ENCODE results near the gene MB. TPM values are rescaled to one million over a fixed set of nuclear protein-coding genes. Genes with fewer than 3 reads are reported as not detected.

Gene MB
- total RNA-seq, 1 experiment from 2014 or later: 0.77 TPM

GRCh38 chr22:35596821-35597220 lies 20.3 kb downstream of the MB start:
- Mint-ChIP-seq H3K9me3 (ENCODE audit: unreplicated experiment) (no peaks in the 10 kb centered on the region), H3K27ac (ENCODE audit: unreplicated experiment) (no peak overlapping the region), H3K4me1 (ENCODE audit: low read depth, unreplicated experiment) (peaks cover 18% of the 10 kb centered on the region), H3K36me3 (ENCODE audit: insufficient read depth, unreplicated experiment) (no peaks in the 10 kb centered on the region), H3K27me3 (ENCODE audit: insufficient read depth, unreplicated experiment) (no peaks in the 10 kb centered on the region), H3K4me3 (ENCODE audit: unreplicated experiment) (no peak overlapping the region)
- H3K9me3 ChIP-seq: no peaks in the 10 kb centered on the region
- POLR2A ChIA-PET: no interaction called here
- H3K4me3 ChIP-seq (ENCODE audit: low read depth, low read length): no peak overlapping the region
- DNase-seq: no peak
- BruUV-seq (replicated peaks): no TSS peak
- TF ChIP-seq CTCF (IDR thresholded peaks at IDR 0.05; ENCODE audit: insufficient read depth in 1 of 2, low read depth in 1 of 2, low read length in 1 of 2, severe bottlenecking in 1 of 2, unreplicated experiment in 1 of 2): no peak
- H3K27me3 ChIP-seq (replicated peaks; ENCODE audit: control insufficient read depth, insufficient read depth, low read length): no peaks in the 10 kb centered on the region
- intact Hi-C loops (cut with micrococcal nuclease; ENCODE audit: unreplicated experiment): no loop called here
- peaks cover 11% of the 10 kb centered on the region for H3K4me1 ChIP-seq
- CTCF ChIA-PET: interaction anchor here (1.0 kb wide), 1 partner anchor 10 kb away, joined by 5 read pairs; no protein-coding TSS in a partner anchor
- no peaks in the 10 kb centered on the region for H3K36me3 ChIP-seq (ENCODE audit: control insufficient read depth, insufficient read depth, low read length)

DNA sequence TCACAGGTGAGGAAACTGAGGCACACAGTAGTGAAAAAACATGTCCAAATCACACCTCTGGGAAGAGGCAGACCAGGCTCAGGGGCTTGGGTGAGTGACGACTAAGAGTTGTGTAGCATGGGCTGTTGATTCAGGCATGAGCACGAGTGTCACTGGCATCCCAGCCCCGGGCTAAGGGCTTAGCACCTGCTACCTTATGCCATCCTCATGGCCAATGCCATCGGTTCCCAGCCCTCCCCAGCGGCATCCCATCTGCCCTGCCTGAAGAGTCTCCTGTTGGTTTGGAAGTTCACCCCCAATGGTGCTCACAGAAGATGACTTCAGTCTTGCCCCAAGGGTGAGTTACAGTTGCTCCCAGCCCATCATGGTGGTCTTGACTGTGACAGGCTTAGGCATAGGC lies 22.4 kb downstream of the MB start:
- BruUV-seq (replicated peaks): no TSS peak
- DNase-seq: no peak
- Mint-ChIP-seq H3K27me3 (ENCODE audit: insufficient read depth, unreplicated experiment) (no peaks in the 10 kb centered on the region), H3K9me3 (ENCODE audit: unreplicated experiment) (no peaks in the 10 kb centered on the region), H3K4me1 (ENCODE audit: low read depth, unreplicated experiment) (peaks cover 21% of the 10 kb centered on the region), H3K4me3 (ENCODE audit: unreplicated experiment) (no peak overlapping the region), H3K36me3 (ENCODE audit: insufficient read depth, unreplicated experiment) (no peaks in the 10 kb centered on the region), H3K27ac (ENCODE audit: unreplicated experiment) (no peak overlapping the region)
- ChIA-PET CTCF (no interaction called here), POLR2A (no interaction called here)
- Histone ChIP-seq H3K36me3 (ENCODE audit: control insufficient read depth, insufficient read depth, low read length) (no peaks in the 10 kb centered on the region), H3K4me3 (ENCODE audit: low read depth, low read length) (no peak overlapping the region), H3K4me1 (peaks cover 16% of the 10 kb centered on the region), H3K27me3 (replicated peaks; ENCODE audit: control insufficient read depth, insufficient read depth, low read length) (no peaks in the 10 kb centered on the region), H3K9me3 (no peaks in the 10 kb centered on the region)
- intact Hi-C loops (cut with micrococcal nuclease; ENCODE audit: unreplicated experiment): no loop called here
- no peak for TF ChIP-seq CTCF (IDR thresholded peaks at IDR 0.05; ENCODE audit: insufficient read depth in 1 of 2, low read depth in 1 of 2, low read length in 1 of 2, severe bottlenecking in 1 of 2, unreplicated experiment in 1 of 2)

- no peak overlapping the region for H3K27ac Mint-ChIP-seq (ENCODE audit: unreplicated experiment)
- peaks cover 23% of the 10 kb centered on the region for H3K4me1 ChIP-seq
- H3K4me3 Mint-ChIP-seq (ENCODE audit: unreplicated experiment): no peak overlapping the region
- H3K27me3 ChIP-seq (replicated peaks; ENCODE audit: control insufficient read depth, insufficient read depth, low read length): no peaks in the 10 kb centered on the region
- peaks cover 5% of the 10 kb centered on the region for H3K36me3 Mint-ChIP-seq (ENCODE audit: insufficient read depth, unreplicated experiment)
- TF ChIP-seq CTCF (IDR thresholded peaks at IDR 0.05; ENCODE audit: insufficient read depth in 1 of 2, low read depth in 1 of 2, low read length in 1 of 2, severe bottlenecking in 1 of 2, unreplicated experiment in 1 of 2): no peak
- POLR2A ChIA-PET: no interaction called here
- H3K4me3 ChIP-seq (ENCODE audit: low read depth, low read length): no peak overlapping the region
- H3K4me1 Mint-ChIP-seq (ENCODE audit: low read depth, unreplicated experiment): peaks cover 28% of the 10 kb centered on the region
- no peak for DNase-seq
- intact Hi-C loops (cut with micrococcal nuclease; ENCODE audit: unreplicated experiment): no loop called here
- H3K27me3 Mint-ChIP-seq (ENCODE audit: insufficient read depth, unreplicated experiment): no peaks in the 10 kb centered on the region
- H3K9me3 ChIP-seq: no peaks in the 10 kb centered on the region
- H3K36me3 ChIP-seq (ENCODE audit: control insufficient read depth, insufficient read depth, low read length): no peaks in the 10 kb centered on the region
- no peaks in the 10 kb centered on the region for H3K9me3 Mint-ChIP-seq (ENCODE audit: unreplicated experiment)
- no TSS peak for BruUV-seq (replicated peaks)
- CTCF ChIA-PET: no interaction called here
These were observed 23.1 kb downstream of the MB start for GRCh38 chr22:35593891-35594470.

Data from Caco-2 (cell line).